ENCODE data around the gene DOCK6.

Gene DOCK6

DNA sequence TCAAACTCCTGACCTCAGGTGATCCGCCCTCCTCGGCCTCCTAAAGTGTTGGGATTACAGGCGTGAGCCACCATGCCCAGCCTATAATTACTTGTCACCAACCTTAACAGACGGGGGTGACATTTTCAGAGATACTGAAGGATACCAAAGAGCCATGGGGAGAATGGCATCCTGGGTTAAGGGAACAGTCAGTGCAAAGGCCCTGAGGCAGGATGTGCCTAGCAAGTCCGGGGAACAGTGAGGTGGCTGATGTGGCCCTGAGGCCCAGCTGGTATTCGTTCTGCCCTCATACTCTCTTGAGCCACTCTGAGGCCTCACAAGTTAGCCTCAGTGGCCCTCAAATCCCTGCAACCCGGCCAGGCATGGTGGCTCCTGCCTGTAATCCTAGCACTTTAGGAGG, 37.9 kb downstream of the DOCK6 start:
- no peaks in the 10 kb centered on the region for H3K79me1 ChIP-seq (ENCODE audit: low read depth, low read length)
- H3K9ac ChIP-seq (ENCODE audit: low read depth, low read length, poor library complexity): no peak overlapping the region
- no peak for DNase-seq (ENCODE audit: low spot score)
- no peak overlapping the region for H3K4ac ChIP-seq (ENCODE audit: low read length)
- H3K27ac ChIP-seq (replicated peaks; ENCODE audit: low read length): no peak overlapping the region
- no peak overlapping the region for H3K23ac ChIP-seq (ENCODE audit: low read depth, low read length, poor library complexity)
- peaks cover 11 to 18% of the 10 kb centered on the region in 2 donors for H3K9me3 ChIP-seq (replicated peaks in 1 of 2; ENCODE audit: control insufficient read depth in 2 of 2, insufficient read depth in 1 of 2, low read depth in 1 of 2, low read length in 2 of 2)
- H4K91ac ChIP-seq (ENCODE audit: low read depth, low read length, poor library complexity): no peak overlapping the region
- H3K4me1 ChIP-seq (ENCODE audit: control insufficient read depth in 2 of 2, insufficient read depth in 1 of 2, low read depth in 1 of 2, low read length in 2 of 2): peaks cover 0 to 6% of the 10 kb centered on the region in 2 donors
- no peak overlapping the region for H2BK120ac ChIP-seq (ENCODE audit: low read depth, low read length)
- H2BK5ac ChIP-seq (ENCODE audit: low read length): no peak overlapping the region
- no peak overlapping the region for H3K14ac ChIP-seq (ENCODE audit: low read length)
- no peak overlapping the region for H3K4me2 ChIP-seq (ENCODE audit: insufficient read depth, low read length, poor library complexity, severe bottlenecking)
- H2AFZ ChIP-seq (ENCODE audit: low read length): no peak overlapping the region
- no peak overlapping the region for H3K18ac ChIP-seq (ENCODE audit: low read length)
- no peak overlapping the region for H2BK15ac ChIP-seq (ENCODE audit: low read length)
- WGBS, 2 donors (ENCODE audit: extremely low coverage in 2 of 2, insufficient read length in 2 of 2, insufficient replicate concordance in 1 of 2): no CpG with 5 or more reads among the region's 7 CpGs
- H3K4me3 ChIP-seq (ENCODE audit: low read length in 2 of 2): no peak overlapping the region
- H2BK12ac ChIP-seq (ENCODE audit: low read length): no peak overlapping the region
- peaks cover 14 to 74% of the 10 kb centered on the region in 2 donors for H3K36me3 ChIP-seq (replicated peaks in 1 of 2; ENCODE audit: control insufficient read depth in 2 of 2, insufficient read depth in 2 of 2, low read length in 2 of 2)
- H4K8ac ChIP-seq (ENCODE audit: low read depth, low read length): no peak overlapping the region
- no peak overlapping the region for H2AK5ac ChIP-seq (ENCODE audit: low read depth, low read length)
- H3K27me3 ChIP-seq (ENCODE audit: control insufficient read depth in 3 of 3, insufficient read depth in 3 of 3, low read depth in 1 of 3, low read length in 3 of 3): no peaks in the 10 kb centered on the region

DNA sequence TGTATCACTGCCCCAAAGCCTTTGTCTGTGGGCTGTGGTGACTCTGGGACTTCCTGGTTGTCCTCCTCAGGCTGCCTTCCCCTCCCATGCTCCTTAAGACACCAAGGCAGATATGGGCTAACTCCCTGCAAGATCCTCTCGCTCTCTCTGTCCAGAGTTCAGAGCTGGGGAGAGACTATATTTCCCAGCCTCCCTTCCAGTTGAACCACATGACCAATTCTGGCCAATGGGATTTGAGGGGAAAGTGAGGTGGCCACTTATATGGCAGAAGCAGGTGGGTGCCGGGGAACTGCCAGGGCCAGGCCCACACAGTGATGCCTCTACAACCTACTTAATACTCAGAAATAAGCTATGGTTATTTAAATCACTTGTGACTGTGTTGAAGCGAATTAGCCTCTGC, 39.1 kb downstream of the DOCK6 start:
- H3K23ac ChIP-seq (ENCODE audit: low read depth, low read length, poor library complexity): no peak overlapping the region
- H3K4me1 ChIP-seq (ENCODE audit: control insufficient read depth in 2 of 2, insufficient read depth in 1 of 2, low read depth in 1 of 2, low read length in 2 of 2): no peaks in the 10 kb centered on the region
- H3K14ac ChIP-seq (ENCODE audit: low read length): no peak overlapping the region
- H4K8ac ChIP-seq (ENCODE audit: low read depth, low read length): no peak overlapping the region
- no peak overlapping the region for H2BK120ac ChIP-seq (ENCODE audit: low read depth, low read length)
- no peak overlapping the region for H3K9ac ChIP-seq (ENCODE audit: low read depth, low read length, poor library complexity)
- peaks cover 14 to 79% of the 10 kb centered on the region in 2 donors for H3K36me3 ChIP-seq (replicated peaks in 1 of 2; ENCODE audit: control insufficient read depth in 2 of 2, insufficient read depth in 2 of 2, low read length in 2 of 2)
- H2BK15ac ChIP-seq (ENCODE audit: low read length): no peak overlapping the region
- H2BK5ac ChIP-seq (ENCODE audit: low read length): no peak overlapping the region
- H2AFZ ChIP-seq (ENCODE audit: low read length): no peak overlapping the region
- no peaks in the 10 kb centered on the region for H3K27me3 ChIP-seq (ENCODE audit: control insufficient read depth in 3 of 3, insufficient read depth in 3 of 3, low read depth in 1 of 3, low read length in 3 of 3)
- no peak overlapping the region for H2AK5ac ChIP-seq (ENCODE audit: low read depth, low read length)
- no peak overlapping the region for H3K27ac ChIP-seq (replicated peaks; ENCODE audit: low read length)
- no peak overlapping the region for H3K4me2 ChIP-seq (ENCODE audit: insufficient read depth, low read length, poor library complexity, severe bottlenecking)
- WGBS, 2 donors (ENCODE audit: extremely low coverage in 2 of 2, insufficient read length in 2 of 2, insufficient replicate concordance in 1 of 2): no CpG with 5 or more reads among the region's 3 CpGs
- H3K9me3 ChIP-seq (replicated peaks in 1 of 2; ENCODE audit: control insufficient read depth in 2 of 2, insufficient read depth in 1 of 2, low read depth in 1 of 2, low read length in 2 of 2): peaks cover 11 to 18% of the 10 kb centered on the region in 2 donors
- no peak overlapping the region for H3K4me3 ChIP-seq (ENCODE audit: low read length in 2 of 2)
- no peak overlapping the region for H3K18ac ChIP-seq (ENCODE audit: low read length)
- H4K91ac ChIP-seq (ENCODE audit: low read depth, low read length, poor library complexity): no peak overlapping the region
- no peak for DNase-seq (ENCODE audit: low spot score)
- H3K79me1 ChIP-seq (ENCODE audit: low read depth, low read length): no peaks in the 10 kb centered on the region
- no peak overlapping the region for H3K4ac ChIP-seq (ENCODE audit: low read length)
- no peak overlapping the region for H2BK12ac ChIP-seq (ENCODE audit: low read length)

DNA sequence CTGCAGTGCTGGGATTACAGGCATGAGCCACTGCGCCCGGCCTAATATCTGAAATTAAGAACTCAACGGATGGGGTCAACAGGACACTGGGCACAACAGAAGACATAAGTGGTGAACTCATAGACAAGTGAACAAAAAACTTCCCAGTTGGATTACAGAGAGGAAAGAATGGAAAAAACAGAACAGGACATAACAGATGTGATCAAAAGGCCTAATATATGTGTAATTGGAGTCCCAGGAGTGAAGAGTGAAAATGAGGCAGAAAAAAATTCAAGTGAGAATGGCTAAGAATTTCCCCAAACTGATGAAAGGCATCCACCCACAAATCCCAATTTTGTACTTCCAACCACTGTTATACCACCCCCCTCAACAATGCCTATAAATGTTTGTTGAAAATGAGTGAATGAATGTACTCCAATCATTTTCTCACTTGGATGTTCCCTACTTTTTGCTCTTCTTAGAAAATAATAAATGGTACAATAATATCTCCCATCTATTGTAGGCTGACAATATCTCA, 41.2 kb downstream of the DOCK6 start:
- Histone ChIP-seq H3K4me3 (ENCODE audit: low read length in 2 of 2) (no peak overlapping the region), H3K27ac (replicated peaks; ENCODE audit: low read length) (no peak overlapping the region), H4K91ac (ENCODE audit: low read depth, low read length, poor library complexity) (no peak overlapping the region), H3K36me3 (replicated peaks in 1 of 2; ENCODE audit: control insufficient read depth in 2 of 2, insufficient read depth in 2 of 2, low read length in 2 of 2) (peaks cover 17 to 75% of the 10 kb centered on the region in 2 donors), H3K23ac (ENCODE audit: low read depth, low read length, poor library complexity) (no peak overlapping the region), H3K18ac (ENCODE audit: low read length) (no peak overlapping the region), H3K14ac (ENCODE audit: low read length) (no peak overlapping the region), H2BK12ac (ENCODE audit: low read length) (no peak overlapping the region), H2BK5ac (ENCODE audit: low read length) (no peak overlapping the region), H3K9ac (ENCODE audit: low read depth, low read length, poor library complexity) (no peak overlapping the region), H4K8ac (ENCODE audit: low read depth, low read length) (no peak overlapping the region), H2BK120ac (ENCODE audit: low read depth, low read length) (no peak overlapping the region), H3K4me1 (ENCODE audit: control insufficient read depth in 2 of 2, insufficient read depth in 1 of 2, low read depth in 1 of 2, low read length in 2 of 2) (no peaks in the 10 kb centered on the region), H2BK15ac (ENCODE audit: low read length) (no peak overlapping the region), H2AFZ (ENCODE audit: low read length) (no peak overlapping the region), H3K27me3 (ENCODE audit: control insufficient read depth in 3 of 3, insufficient read depth in 3 of 3, low read depth in 1 of 3, low read length in 3 of 3) (no peaks in the 10 kb centered on the region), H3K4ac (ENCODE audit: low read length) (no peak overlapping the region), H3K9me3 (replicated peaks in 1 of 2; ENCODE audit: control insufficient read depth in 2 of 2, insufficient read depth in 1 of 2, low read depth in 1 of 2, low read length in 2 of 2) (peaks cover 16 to 18% of the 10 kb centered on the region in 2 donors), H3K4me2 (ENCODE audit: insufficient read depth, low read length, poor library complexity, severe bottlenecking) (no peak overlapping the region), H3K79me1 (ENCODE audit: low read depth, low read length) (no peaks in the 10 kb centered on the region), H2AK5ac (ENCODE audit: low read depth, low read length) (no peak overlapping the region)
- no CpG with 5 or more reads among the region's 3 CpGs for WGBS, 2 donors (ENCODE audit: extremely low coverage in 2 of 2, insufficient read length in 2 of 2, insufficient replicate concordance in 1 of 2)
- DNase-seq (ENCODE audit: low spot score): no peak

DNA sequence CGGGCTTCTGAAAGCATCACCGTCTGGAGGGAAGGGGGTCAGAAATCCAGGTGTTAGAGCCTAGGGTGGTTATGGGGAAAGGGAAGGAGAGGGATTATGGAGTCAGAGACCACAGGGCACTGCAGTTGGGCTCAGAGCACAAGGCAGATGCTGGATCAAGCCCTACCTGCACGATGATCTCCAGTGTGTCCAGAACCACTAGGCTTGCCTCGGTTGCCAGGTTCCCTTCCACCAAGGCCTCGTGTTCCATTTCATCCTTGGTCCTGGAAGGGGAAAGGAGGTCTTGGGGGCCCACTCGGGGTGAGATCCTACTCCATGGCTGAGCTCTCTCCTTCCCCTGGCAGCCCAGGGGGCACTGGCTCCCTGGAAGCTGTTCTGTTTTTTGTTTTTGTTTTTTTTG, 47.9 kb downstream of the DOCK6 start:
- peaks cover 0 to 7% of the 10 kb centered on the region in 2 donors for H3K9me3 ChIP-seq (replicated peaks in 1 of 2; ENCODE audit: control insufficient read depth in 2 of 2, insufficient read depth in 1 of 2, low read depth in 1 of 2, low read length in 2 of 2)
- no peak overlapping the region for H3K18ac ChIP-seq (ENCODE audit: low read length)
- no CpG with 5 or more reads among the region's 6 CpGs for WGBS, 2 donors (ENCODE audit: extremely low coverage in 2 of 2, insufficient read length in 2 of 2, insufficient replicate concordance in 1 of 2)
- H2AFZ ChIP-seq (ENCODE audit: low read length): no peak overlapping the region
- no peak overlapping the region for H2AK5ac ChIP-seq (ENCODE audit: low read depth, low read length)
- no peak overlapping the region for H3K4ac ChIP-seq (ENCODE audit: low read length)
- no peak overlapping the region for H2BK12ac ChIP-seq (ENCODE audit: low read length)
- no peak overlapping the region for H3K9ac ChIP-seq (ENCODE audit: low read depth, low read length, poor library complexity)
- no peak overlapping the region for H3K4me2 ChIP-seq (ENCODE audit: insufficient read depth, low read length, poor library complexity, severe bottlenecking)
- H3K4me1 ChIP-seq (ENCODE audit: control insufficient read depth in 2 of 2, insufficient read depth in 1 of 2, low read depth in 1 of 2, low read length in 2 of 2): no peaks in the 10 kb centered on the region
- H2BK120ac ChIP-seq (ENCODE audit: low read depth, low read length): no peak overlapping the region
- H3K4me3 ChIP-seq (ENCODE audit: low read length in 2 of 2): no peak overlapping the region
- H4K91ac ChIP-seq (ENCODE audit: low read depth, low read length, poor library complexity): no peak overlapping the region
- no peak overlapping the region for H3K23ac ChIP-seq (ENCODE audit: low read depth, low read length, poor library complexity)
- H2BK5ac ChIP-seq (ENCODE audit: low read length): no peak overlapping the region
- no peak overlapping the region for H3K27ac ChIP-seq (replicated peaks; ENCODE audit: low read length)
- H4K8ac ChIP-seq (ENCODE audit: low read depth, low read length): no peak overlapping the region
- H3K36me3 ChIP-seq (replicated peaks in 1 of 2; ENCODE audit: control insufficient read depth in 2 of 2, insufficient read depth in 2 of 2, low read length in 2 of 2): peaks cover 10 to 70% of the 10 kb centered on the region in 2 donors
- no peak overlapping the region for H3K14ac ChIP-seq (ENCODE audit: low read length)
- DNase-seq (ENCODE audit: low spot score): no peak
- H2BK15ac ChIP-seq (ENCODE audit: low read length): no peak overlapping the region
- peaks cover 7% of the 10 kb centered on the region for H3K79me1 ChIP-seq (ENCODE audit: low read depth, low read length)
- no peaks in the 10 kb centered on the region for H3K27me3 ChIP-seq (ENCODE audit: control insufficient read depth in 3 of 3, insufficient read depth in 3 of 3, low read depth in 1 of 3, low read length in 3 of 3)

All from neuronal stem cell (in vitro differentiated cells).